Large intestine (tissue), 3 donors: ENCODE results near the gene CXXC1. TPM values are rescaled to one million over a fixed set of nuclear protein-coding genes. Genes with fewer than 3 reads are reported as not detected.

Source experiments
- DNase-seq, 2 donors: peaks; one replicate each; pipeline versions ENCODE4 v3.0.0 to v3.0.0-alpha.2; 2013
- H3K27ac ChIP-seq: one replicate; pipeline ENCODE4 v1.5.1; 2013; ENCODE audit warnings: low read length
- H3K27me3 ChIP-seq: 2 replicates; pipeline ENCODE4 v1.6.1; 2013; ENCODE audit warnings: low read length; ENCODE audit not compliant: control insufficient read depth, insufficient read depth
- H3K36me3 ChIP-seq: 2 replicates; pipeline ENCODE4 v1.6.1; 2013; ENCODE audit warnings: low read length; ENCODE audit not compliant: control insufficient read depth, insufficient read depth
- H3K4me1 ChIP-seq: one replicate; pipeline ENCODE4 v1.6.1; 2013; ENCODE audit warnings: low read length; ENCODE audit not compliant: control insufficient read depth, insufficient read depth
- H3K4me3 ChIP-seq: one replicate; pipeline ENCODE4 v1.5.1; 2013; ENCODE audit warnings: low read length
- H3K9me3 ChIP-seq: one replicate; pipeline ENCODE4 v1.6.1; 2013; ENCODE audit warnings: mild to moderate bottlenecking, low read depth, low read length, moderate library complexity; ENCODE audit not compliant: control insufficient read depth
- WGBS: methylation state at CpG from one replicate; pipeline ENCODE4 v1.1.5; 2013; ENCODE audit warnings: low lambda C conversion rate; ENCODE audit not compliant: insufficient coverage; 5-methylcytosine and 5-hydroxymethylcytosine counted together
- polyA plus RNA-seq: library from polyadenylated mRNA; unstranded; fragments of 120-200 nt; gene quantifications from one replicate; pipeline ENCODE4 v1.2.1, GENCODE V29; 2013

The CXXC1 gene
- polyA plus RNA-seq, 1 donor = 67.2 TPM

GRCh38 chr18:50284255-50284885 is 3.1 kb downstream of the CXXC1 start:
- no peak overlapping the region for H3K27ac ChIP-seq
- H3K36me3 ChIP-seq = peaks cover 37% of the 10 kb centered on the region
- no peak overlapping the region for H3K4me3 ChIP-seq
- no peaks in the 10 kb centered on the region for H3K27me3 ChIP-seq
- H3K4me1 ChIP-seq = peaks cover 14% of the 10 kb centered on the region
- H3K9me3 ChIP-seq = peaks cover 4% of the 10 kb centered on the region
- 80% methylated on average over 1 of the region's 15 CpGs for WGBS
- DNase-seq = no peak

GRCh38 chr18:50283469-50284209 is 3.9 kb downstream of the CXXC1 start:
- no peak for DNase-seq
- Histone ChIP-seq H3K4me1 (peaks cover 17% of the 10 kb centered on the region), H3K4me3 (no peak overlapping the region), H3K9me3 (peaks cover 4% of the 10 kb centered on the region), H3K27ac (no peak overlapping the region), H3K36me3 (peaks cover 42% of the 10 kb centered on the region), H3K27me3 (no peaks in the 10 kb centered on the region)
- WGBS = 100% methylated on average over 3 of the region's 29 CpGs

- Histone ChIP-seq H3K4me3 (no peak overlapping the region), H3K9me3 (peaks cover 4% of the 10 kb centered on the region), H3K4me1 (peaks cover 17% of the 10 kb centered on the region), H3K36me3 (peaks cover 46% of the 10 kb centered on the region), H3K27me3 (no peaks in the 10 kb centered on the region), H3K27ac (no peak overlapping the region)
- no peak for DNase-seq
- WGBS = 93% methylated on average over 5 of the region's 42 CpGs
Measured at GRCh38 chr18:50282521-50283335, 4.8 kb downstream of the CXXC1 start.

- DNase-seq = no peak
- WGBS = 100% methylated on average over 2 of the region's 35 CpGs
- H3K36me3 ChIP-seq = peaks cover 48% of the 10 kb centered on the region
- H3K4me3 ChIP-seq = peak overlapping the region; percentile 98
- peak overlapping the region; percentile 97 for H3K27ac ChIP-seq
- H3K27me3 ChIP-seq = no peaks in the 10 kb centered on the region
- peaks cover 4% of the 10 kb centered on the region for H3K9me3 ChIP-seq
- H3K4me1 ChIP-seq = peaks cover 17% of the 10 kb centered on the region
Measured at GRCh38 chr18:50281972-50282520, 5.4 kb downstream of the CXXC1 start.

GRCh38 chr18:50281295-50281971 is 6.1 kb downstream of the CXXC1 start, which contains the start of gene MBD1:
Gene MBD1, minus strand, starts transcription at chr18:50281523. Its CDS starts 1,531 bp downstream, at chr18:50279992.
- Histone ChIP-seq H3K4me3 (peak within 1 kb of the TSS; percentile 98), H3K36me3 (peaks cover 54% of the 10 kb centered on the region), H3K27me3 (no peaks in the 10 kb centered on the region), H3K4me1 (peaks cover 17% of the 10 kb centered on the region), H3K9me3 (peaks cover 4% of the 10 kb centered on the region), H3K27ac (peak within 1 kb of the TSS; percentile 97)
- WGBS = no CpG with 5 or more reads among the region's 63 CpGs
- DNase-seq = peak; percentile 98 to 99

- DNase-seq = no peak
- Histone ChIP-seq H3K27ac (peak overlapping the region; percentile 97), H3K9me3 (peaks cover 4% of the 10 kb centered on the region), H3K4me3 (peak overlapping the region; percentile 98), H3K36me3 (peaks cover 58% of the 10 kb centered on the region), H3K27me3 (no peaks in the 10 kb centered on the region), H3K4me1 (peaks cover 17% of the 10 kb centered on the region)
- WGBS = 0% methylated on average over 8 of the region's 16 CpGs
Measured at GRCh38 chr18:50280707-50281294, 6.7 kb downstream of the CXXC1 start.

GRCh38 chr18:50279752-50280151 is 7.7 kb downstream of the CXXC1 start:
- Histone ChIP-seq H3K4me1 (peaks cover 17% of the 10 kb centered on the region), H3K9me3 (peaks cover 4% of the 10 kb centered on the region), H3K36me3 (peaks cover 59% of the 10 kb centered on the region), H3K27ac (no peak overlapping the region), H3K27me3 (no peaks in the 10 kb centered on the region), H3K4me3 (no peak overlapping the region)
- no CpG with 5 or more reads among the region's 7 CpGs for WGBS
- no peak for DNase-seq

- WGBS = 93% methylated on average over 3 of the region's 6 CpGs
- Histone ChIP-seq H3K27me3 (no peaks in the 10 kb centered on the region), H3K4me1 (peaks cover 17% of the 10 kb centered on the region), H3K27ac (no peak overlapping the region), H3K36me3 (peaks cover 60% of the 10 kb centered on the region), H3K4me3 (no peak overlapping the region), H3K9me3 (peaks cover 4% of the 10 kb centered on the region)
- DNase-seq = no peak
Measured at GRCh38 chr18:50277942-50278341, 9.6 kb downstream of the CXXC1 start.

- H3K36me3 ChIP-seq = peaks cover 66% of the 10 kb centered on the region
Measured at GRCh38 chr18:50276452-50276851, 11.0 kb downstream of the CXXC1 start.

More at GRCh38 chr18:50276452-50276851, 11.0 kb downstream of the CXXC1 start:
- Histone ChIP-seq H3K4me1 (peaks cover 12% of the 10 kb centered on the region), H3K27me3 (no peaks in the 10 kb centered on the region), H3K9me3 (no peaks in the 10 kb centered on the region), H3K4me3 (no peak overlapping the region), H3K27ac (no peak overlapping the region)
- DNase-seq = no peak
- no CpG with 5 or more reads among the region's 4 CpGs for WGBS
